ENCODE data around the gene TLR6. TPM values are rescaled to one million over a fixed set of nuclear protein-coding genes. Genes with fewer than 3 reads are reported as not detected.
A peak's percentile ranks its signal among the peaks of the same experiment; 100 is the strongest.

The TLR6 gene
- polyA plus RNA-seq, 3 donors, result 0.53 to 1.00 (median 0.57) TPM

GRCh38 chr4:38870098-38870808 is 13.6 kb upstream of the TLR6 start:
- DNase-seq (ENCODE audit: extremely low read depth in 1 of 11, low read depth in 9 of 11, low spot score in 4 of 11), result no peak

- DNase-seq (ENCODE audit: extremely low read depth in 1 of 11, low read depth in 9 of 11, low spot score in 4 of 11), result no peak
Observed at GRCh38 chr4:38869511-38869910, 12.9 kb upstream of the TLR6 start.

GRCh38 chr4:38868059-38868960 is 11.7 kb upstream of the TLR6 start:
- peak in 4 of 11 donors; percentile 14 to 27 (median 24) for DNase-seq (ENCODE audit: extremely low read depth in 1 of 11, low read depth in 9 of 11, low spot score in 4 of 11)

GRCh38 chr4:38867478-38868058 is 11.0 kb upstream of the TLR6 start, which contains the start of gene FAM114A1:
Gene FAM114A1 (plus strand): TSS chr4:38867806. CDS start chr4:38878079, 10,273 bp downstream.
- DNase-seq (ENCODE audit: extremely low read depth in 1 of 11, low read depth in 9 of 11, low spot score in 4 of 11), result peak in 10 of 11 donors; percentile 27 to 78 (median 69)

GRCh38 chr4:38866973-38867477 is 10.4 kb upstream of the TLR6 start:
- DNase-seq (ENCODE audit: extremely low read depth in 1 of 11, low read depth in 9 of 11, low spot score in 4 of 11), result peak in 1 of 11 donors; percentile 23

GRCh38 chr4:38865445-38865844 is 8.8 kb upstream of the TLR6 start:
- DNase-seq (ENCODE audit: extremely low read depth in 1 of 11, low read depth in 9 of 11, low spot score in 4 of 11), result no peak

- no peak for DNase-seq (ENCODE audit: extremely low read depth in 1 of 11, low read depth in 9 of 11, low spot score in 4 of 11)
Observed at GRCh38 chr4:38861791-38862190, 5.2 kb upstream of the TLR6 start.

GRCh38 chr4:38860788-38861424 is 4.3 kb upstream of the TLR6 start:
- DNase-seq (ENCODE audit: extremely low read depth in 1 of 11, low read depth in 9 of 11, low spot score in 4 of 11), result no peak

- DNase-seq (ENCODE audit: extremely low read depth in 1 of 11, low read depth in 9 of 11, low spot score in 4 of 11), result no peak
Observed at GRCh38 chr4:38859501-38859900, 2.9 kb upstream of the TLR6 start.

GRCh38 chr4:38858097-38858420 is 1.4 kb upstream of the TLR6 start:
- no peak for DNase-seq (ENCODE audit: extremely low read depth in 1 of 11, low read depth in 9 of 11, low spot score in 4 of 11)

GRCh38 chr4:38857354-38858096 is 908 bp upstream of the TLR6 start:
- DNase-seq (ENCODE audit: extremely low read depth in 1 of 11, low read depth in 9 of 11, low spot score in 4 of 11), result no peak

GRCh38 chr4:38856046-38856445 is 571 bp downstream of the TLR6 start:
- no peak for DNase-seq (ENCODE audit: extremely low read depth in 1 of 11, low read depth in 9 of 11, low spot score in 4 of 11)

- no peak for DNase-seq (ENCODE audit: extremely low read depth in 1 of 11, low read depth in 9 of 11, low spot score in 4 of 11)
Observed at GRCh38 chr4:38855466-38855865, 1.2 kb downstream of the TLR6 start.

GRCh38 chr4:38846015-38846414 is 10.6 kb downstream of the TLR6 start:
- DNase-seq (ENCODE audit: extremely low read depth in 1 of 11, low read depth in 9 of 11, low spot score in 4 of 11), result no peak

- DNase-seq (ENCODE audit: extremely low read depth in 1 of 11, low read depth in 9 of 11, low spot score in 4 of 11), result no peak
Observed at GRCh38 chr4:38842994-38843393, 13.6 kb downstream of the TLR6 start.

GRCh38 chr4:38837849-38838248 is 18.8 kb downstream of the TLR6 start:
- no peak for DNase-seq (ENCODE audit: extremely low read depth in 1 of 11, low read depth in 9 of 11, low spot score in 4 of 11)

GRCh38 chr4:38837334-38837733 is 19.3 kb downstream of the TLR6 start:
- DNase-seq (ENCODE audit: extremely low read depth in 1 of 11, low read depth in 9 of 11, low spot score in 4 of 11), result no peak

- DNase-seq (ENCODE audit: extremely low read depth in 1 of 11, low read depth in 9 of 11, low spot score in 4 of 11), result no peak
Observed at GRCh38 chr4:38834570-38834969, 22.0 kb downstream of the TLR6 start.
